Breast epithelium (tissue), 4 donors: ENCODE results near the gene LCAT. TPM values are rescaled to one million over a fixed set of nuclear protein-coding genes. Genes with fewer than 3 reads are reported as not detected.

Experiments used
- DNase-seq, 2 donors: peaks; one replicate each; pipeline ENCODE4 v3.0.0-alpha.2; 2019; ENCODE audit warnings: low spot score in 2 of 2
- H3K27ac ChIP-seq, 2 donors: fragments of 200-600 bp; sonication (generic) in 1 of 2; one replicate each; pipeline ENCODE4 v1.5.1; 2016 to 2019; ENCODE audit warnings: mild to moderate bottlenecking in 1 of 2
- H3K27me3 ChIP-seq, 2 donors: fragments of 200-600 bp; sonication (generic) in 1 of 2; one replicate each; pipeline versions ENCODE4 v1.5.1 to v1.6.0; 2017 to 2019; ENCODE audit warnings: control low read depth in 1 of 2, mild to moderate bottlenecking in 1 of 2
- H3K36me3 ChIP-seq: fragments of 200-600 bp; one replicate; pipeline ENCODE4 v1.5.1; 2019
- H3K4me1 ChIP-seq, 2 donors: fragments of 200-600 bp; sonication (generic); one replicate each; pipeline ENCODE4 v1.5.1; 2016 to 2019; ENCODE audit warnings: control low read depth in 1 of 2
- H3K4me3 ChIP-seq, 3 donors: fragments of 200-600 bp; sonication (generic); 1 replicate in 2 of 3; 2 replicates in 1 of 3; pipeline ENCODE4 v1.5.1; 2016 to 2019; ENCODE audit warnings: mild to moderate bottlenecking in 3 of 3, moderate library complexity in 2 of 3
- H3K9me3 ChIP-seq, 2 donors: fragments of 200-600 bp; sonication (generic) in 1 of 2; one replicate each; pipeline ENCODE4 v1.5.1; 2016 to 2019; ENCODE audit warnings: control low read depth in 1 of 2
- POLR2A ChIP-seq: fragments of 450-650 bp; IDR thresholded peaks from one replicate; pipeline ENCODE4 v1.6.1; 2016; ENCODE audit warnings: antibody characterized with exemption, mild to moderate bottlenecking, moderate library complexity
- POLR2AphosphoS5 ChIP-seq, 3 donors: sonication (generic); formaldehyde crosslinking; IDR thresholded peaks; one replicate each; pipeline ENCODE4 v1.6.1; 2017; ENCODE audit warnings: antibody characterized with exemption in 3 of 3
- intact Hi-C: fragments of 100-400 bp; cut with DNase I; formaldehyde crosslinking; loops from one replicate; pipeline ENCODE4 v1.15.1; 2023; ENCODE audit warnings: low total_unique reads
- total RNA-seq, 3 donors: library from RNA; depleted of rRNA; stranded (reverse); fragments of >200 nt; gene quantifications; one replicate each; pipeline ENCODE4 v1.1.0, GENCODE V29; 2016
- TF ChIP-seq, protein P1 (sequence below), 3 donors: fragments of 450-650 bp; IDR thresholded peaks; one replicate each; pipeline ENCODE4 v1.5.1; 2016 to 2017; ENCODE audit warnings: antibody characterized with exemption in 3 of 3, mild to moderate bottlenecking in 3 of 3, moderate library complexity in 3 of 3

Gene LCAT
- total RNA-seq, 3 donors from 2014 or later: 11.8 to 18.6 (median 15.4) TPM

- DNase-seq: peak; percentile 94 to 97
- no peaks in the 10 kb centered on the region for H3K27me3 ChIP-seq
- H3K4me1 ChIP-seq: peaks cover 0 to 8% of the 10 kb centered on the region in 2 donors
- peak within 1 kb of the TSS; percentile 97 to 98 for H3K27ac ChIP-seq
- intact Hi-C loops: loop anchor here (5.0 kb wide), 1 partner anchor 94 kb away; no protein-coding TSS in a partner anchor
- H3K4me3 ChIP-seq: peak within 1 kb of the TSS; percentile 95 to 98 (median 96)
- no peaks in the 10 kb centered on the region for H3K36me3 ChIP-seq
- TF ChIP-seq, protein P1, sequence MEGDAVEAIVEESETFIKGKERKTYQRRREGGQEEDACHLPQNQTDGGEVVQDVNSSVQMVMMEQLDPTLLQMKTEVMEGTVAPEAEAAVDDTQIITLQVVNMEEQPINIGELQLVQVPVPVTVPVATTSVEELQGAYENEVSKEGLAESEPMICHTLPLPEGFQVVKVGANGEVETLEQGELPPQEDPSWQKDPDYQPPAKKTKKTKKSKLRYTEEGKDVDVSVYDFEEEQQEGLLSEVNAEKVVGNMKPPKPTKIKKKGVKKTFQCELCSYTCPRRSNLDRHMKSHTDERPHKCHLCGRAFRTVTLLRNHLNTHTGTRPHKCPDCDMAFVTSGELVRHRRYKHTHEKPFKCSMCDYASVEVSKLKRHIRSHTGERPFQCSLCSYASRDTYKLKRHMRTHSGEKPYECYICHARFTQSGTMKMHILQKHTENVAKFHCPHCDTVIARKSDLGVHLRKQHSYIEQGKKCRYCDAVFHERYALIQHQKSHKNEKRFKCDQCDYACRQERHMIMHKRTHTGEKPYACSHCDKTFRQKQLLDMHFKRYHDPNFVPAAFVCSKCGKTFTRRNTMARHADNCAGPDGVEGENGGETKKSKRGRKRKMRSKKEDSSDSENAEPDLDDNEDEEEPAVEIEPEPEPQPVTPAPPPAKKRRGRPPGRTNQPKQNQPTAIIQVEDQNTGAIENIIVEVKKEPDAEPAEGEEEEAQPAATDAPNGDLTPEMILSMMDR (IDR thresholded peaks at IDR 0.05): no peak
- peak; percentile 30 to 75 (median 39) for TF ChIP-seq POLR2AphosphoS5 (IDR thresholded peaks at IDR 0.05)
- H3K9me3 ChIP-seq: no peaks in the 10 kb centered on the region
These were observed 50.8 kb downstream of the LCAT start, which contains the start of gene PSKH1 for GRCh38 chr16:67892899-67893742. TSS of gene PSKH1 (plus strand) at chr16:67893254. CDS start at chr16:67908750, 15,496 bp downstream.

- H3K27me3 ChIP-seq: no peaks in the 10 kb centered on the region
- H3K9me3 ChIP-seq: no peaks in the 10 kb centered on the region
- peak overlapping the region in 1 of 2 donors; percentile 97 for H3K27ac ChIP-seq
- DNase-seq: no peak
- peaks cover 0 to 8% of the 10 kb centered on the region in 2 donors for H3K4me1 ChIP-seq
- no peaks in the 10 kb centered on the region for H3K36me3 ChIP-seq
- peak overlapping the region; percentile 95 to 98 (median 96) for H3K4me3 ChIP-seq
- TF ChIP-seq, protein P1 (IDR thresholded peaks at IDR 0.05): no peak
- TF ChIP-seq POLR2AphosphoS5 (IDR thresholded peaks at IDR 0.05): no peak
- TF ChIP-seq POLR2A: no peak
- intact Hi-C loops: loop anchor here (5.0 kb wide), 1 partner anchor 95 kb away; no protein-coding TSS in a partner anchor
These were observed 51.5 kb downstream of the LCAT start for GRCh38 chr16:67892375-67892774.

Other genes starting within 250 kb of the LCAT start
- gene GFOD2, start 224.8 kb downstream of the LCAT start, total RNA-seq: 10 to 100 TPM; 11.4 to 22.0 (median 21.4) TPM
- 10 to 100 TPM in 2 of 3 donors, 1 to 10 TPM in 1; 7.7 to 13.2 (median 13.1) TPM for gene RANBP10, start 137.6 kb downstream of the LCAT start, total RNA-seq
- 1 to 10 TPM; 1.1 to 4.2 (median 3.9) TPM for gene TSNAXIP1, start 137.2 kb downstream of the LCAT start, total RNA-seq
- 10 to 100 TPM; 51.1 to 57.8 (median 53.0) TPM for gene THAP11, start 101.8 kb downstream of the LCAT start, total RNA-seq
- gene NUTF2, start 97.2 kb downstream of the LCAT start, total RNA-seq: 100 to 1,000 TPM in 1 of 3 donors, 10 to 100 TPM in 2; 91.5 to 168 (median 94.8) TPM
- gene CENPT, start 96.4 kb downstream of the LCAT start, total RNA-seq: 10 to 100 TPM; 35.0 to 52.0 (median 51.5) TPM
- gene EDC4, start 71.1 kb downstream of the LCAT start, total RNA-seq: 10 to 100 TPM; 43.3 to 57.0 (median 53.6) TPM
- 1 to 10 TPM in 2 of 3 donors, not detected in 1; 1.3 to 1.4 TPM for gene NRN1L, start 59.2 kb downstream of the LCAT start, total RNA-seq
- 10 to 100 TPM; 17.3 to 20.5 (median 17.4) TPM for gene PSKH1, start 50.9 kb downstream of the LCAT start, total RNA-seq
- 1 to 10 TPM; 1.0 to 2.6 (median 1.8) TPM for gene CTRL, start 12.3 kb downstream of the LCAT start, total RNA-seq
- 10 to 100 TPM; 32.1 to 46.2 (median 34.1) TPM for gene PSMB10, start 7.3 kb downstream of the LCAT start, total RNA-seq
- gene SLC12A4, start 24.5 kb upstream of the LCAT start, total RNA-seq: 10 to 100 TPM; 32.1 to 64.9 (median 53.6) TPM
- gene DPEP3, start 36.4 kb upstream of the LCAT start, total RNA-seq: under 1 TPM in 1 of 3 donors, not detected in 2; 0.29 TPM
- gene DPEP2, start 55.4 kb upstream of the LCAT start, total RNA-seq: 1 to 10 TPM; 1.3 to 7.7 (median 2.5) TPM
- gene DPEP2NB, start 71.8 kb upstream of the LCAT start, total RNA-seq: not detected
- 1 to 10 TPM; 7.2 to 7.5 (median 7.5) TPM for gene DDX28, start 79.1 kb upstream of the LCAT start, total RNA-seq
- gene DUS2, start 79.2 kb upstream of the LCAT start, total RNA-seq: 10 to 100 TPM in 1 of 3 donors, 1 to 10 TPM in 2; 6.9 to 10.5 (median 7.7) TPM
- gene NFATC3, start 141.2 kb upstream of the LCAT start, total RNA-seq: 10 to 100 TPM; 52.0 to 64.2 (median 60.6) TPM